Esophagus muscularis mucosa (tissue), 4 donors: ENCODE results near the gene HNF1B. TPM values are rescaled to one million over a fixed set of nuclear protein-coding genes. Genes with fewer than 3 reads are reported as not detected.
A peak's percentile ranks its signal among the peaks of the same experiment; 100 is the strongest.

Experiments
- DNase-seq: peaks from one replicate; pipeline ENCODE4 v3.0.0-alpha.2; 2017; ENCODE audit errors: extremely low spot score
- H3K27ac ChIP-seq, 4 donors: fragments of 200-600 bp; sonication (generic); replicated peaks in 1 of 4; 1 replicate in 3 of 4; 2 replicates in 1 of 4; pipeline ENCODE4 v1.5.1; 2016 to 2019; ENCODE audit warnings: mild to moderate bottlenecking in 1 of 4
- H3K27me3 ChIP-seq, 4 donors: fragments of 200-600 bp; sonication (generic); one replicate each; pipeline versions ENCODE4 v1.5.1 to v1.6.0; 2016 to 2019
- H3K36me3 ChIP-seq, 4 donors: fragments of 200-600 bp; sonication (generic); one replicate each; pipeline ENCODE4 v1.5.1; 2016 to 2019
- H3K4me1 ChIP-seq, 4 donors: fragments of 200-600 bp; sonication (generic); one replicate each; pipeline ENCODE4 v1.5.1; 2016 to 2019
- H3K4me3 ChIP-seq, 4 donors: fragments of 200-600 bp; sonication (generic); 1 replicate in 2 of 4; 2 replicates in 2 of 4; pipeline ENCODE4 v1.5.1; 2016 to 2019; ENCODE audit warnings: mild to moderate bottlenecking in 4 of 4, moderate library complexity in 1 of 4
- H3K9me3 ChIP-seq, 4 donors: fragments of 200-600 bp; sonication (generic); 1 replicate in 3 of 4; 2 replicates in 1 of 4; pipeline ENCODE4 v1.5.1; 2016 to 2019
- CTCF ChIP-seq, 3 experiments: fragments of 200-600 bp in 2 of 3; fragments of 450-650 bp in 1 of 3; sonication (generic) in 2 of 3; IDR thresholded peaks; one replicate each; pipeline ENCODE4 v1.5.1; 2017 to 2019; ENCODE audit warnings: antibody characterized with exemption in 3 of 3, mild to moderate bottlenecking in 2 of 3, moderate library complexity in 1 of 3
- EP300 ChIP-seq: sonication (generic); formaldehyde crosslinking; IDR thresholded peaks from one replicate; pipeline ENCODE4 v1.6.1; 2017; ENCODE audit warnings: antibody characterized with exemption
- POLR2A ChIP-seq: fragments of 450-650 bp; IDR thresholded peaks from one replicate; pipeline ENCODE4 v1.6.1; 2017; ENCODE audit warnings: antibody characterized with exemption, moderate library complexity, mild to moderate bottlenecking, low read depth
- POLR2AphosphoS5 ChIP-seq, 2 donors: sonication (generic); formaldehyde crosslinking; IDR thresholded peaks; one replicate each; pipeline ENCODE4 v1.6.1; 2017; ENCODE audit warnings: antibody characterized with exemption in 2 of 2
- WGBS: methylation state at CpG from one replicate; pipeline ENCODE4 v1.1.5; 2018; 5-methylcytosine and 5-hydroxymethylcytosine counted together
- intact Hi-C: fragments of 100-400 bp; cut with DNase I; formaldehyde crosslinking; loops from one replicate; pipeline ENCODE4 v1.15.1; 2023
- total RNA-seq, 4 donors: library from RNA; depleted of rRNA; stranded (reverse); fragments of >200 nt; gene quantifications; one replicate each; pipeline versions ENCODE4 v1.1.0 to v1.2.1, GENCODE V29; 2016

HNF1B gene
- total RNA-seq, 4 donors from 2014 or later: not detected

GRCh38 chr17:37648555-37648954 lies 96.3 kb downstream of the HNF1B start:
- Histone ChIP-seq H3K36me3 (no peaks in the 10 kb centered on the region), H3K27me3 (peaks cover 0 to 41% (median 0%) of the 10 kb centered on the region in 4 donors), H3K4me1 (peaks cover 4 to 7% (median 6%) of the 10 kb centered on the region in 4 donors), H3K27ac (no peak overlapping the region), H3K9me3 (no peaks in the 10 kb centered on the region), H3K4me3 (no peak overlapping the region)
- no peak for DNase-seq
- 43% methylated on average over 2 of the region's 2 CpGs for WGBS
- no peak for TF ChIP-seq EP300
- TF ChIP-seq POLR2A: no peak
- no peak for TF ChIP-seq POLR2AphosphoS5 (IDR thresholded peaks at IDR 0.05)
- TF ChIP-seq CTCF (IDR thresholded peaks at IDR 0.05): no peak
- intact Hi-C loops: loop anchor here (10.0 kb wide), 1 partner anchor 96 kb away; the partner anchor contains the start of gene HNF1B

GRCh38 chr17:37647856-37648255 lies 97.0 kb downstream of the HNF1B start:
- intact Hi-C loops: loop anchor here (10.0 kb wide), 1 partner anchor 97 kb away; the partner anchor contains the start of gene HNF1B
- TF ChIP-seq POLR2AphosphoS5 (IDR thresholded peaks at IDR 0.05): no peak
- no peak for TF ChIP-seq EP300
- peaks cover 5 to 7% (median 6%) of the 10 kb centered on the region in 4 donors for H3K4me1 ChIP-seq
- no peak overlapping the region for H3K27ac ChIP-seq
- H3K9me3 ChIP-seq: no peaks in the 10 kb centered on the region
- H3K36me3 ChIP-seq: no peaks in the 10 kb centered on the region
- 63% methylated on average over 1 of the region's 1 CpG for WGBS
- H3K4me3 ChIP-seq: no peak overlapping the region
- H3K27me3 ChIP-seq: peaks cover 0 to 41% (median 0%) of the 10 kb centered on the region in 4 donors
- DNase-seq: no peak

GRCh38 chr17:37643869-37644268 lies 101.0 kb downstream of the HNF1B start:
- Histone ChIP-seq H3K27me3 (peaks cover 0 to 19% (median 0%) of the 10 kb centered on the region in 4 donors), H3K27ac (peak overlapping the region; percentile 87 to 92 (median 89)), H3K36me3 (peaks cover 0 to 27% (median 16%) of the 10 kb centered on the region in 4 donors), H3K9me3 (no peaks in the 10 kb centered on the region), H3K4me1 (peaks cover 18 to 45% (median 41%) of the 10 kb centered on the region in 4 donors), H3K4me3 (peak overlapping the region; percentile 66 to 93 (median 78))
- no peak for DNase-seq
- no peak for TF ChIP-seq POLR2AphosphoS5 (IDR thresholded peaks at IDR 0.05)
- no peak for TF ChIP-seq CTCF (IDR thresholded peaks at IDR 0.05)
- no peak for TF ChIP-seq EP300
- TF ChIP-seq POLR2A: no peak
- whole genome bisulfite sequencing: 14% methylated on average over 3 of the region's 3 CpGs
- intact Hi-C loops: loop anchor here (10.0 kb wide), 1 partner anchor 101 kb away; the partner anchor contains the start of gene HNF1B

GRCh38 chr17:37643118-37643766 lies 101.6 kb downstream of the HNF1B start, which contains the start of gene DDX52:
Gene DDX52 (minus strand): TSS chr17:37643446. CDS start chr17:37643420, 26 bp downstream.
- DNase-seq: peak; percentile 97
- Histone ChIP-seq H3K27me3 (peaks cover 0 to 14% (median 0%) of the 10 kb centered on the region in 4 donors), H3K36me3 (peaks cover 0 to 32% (median 17%) of the 10 kb centered on the region in 4 donors), H3K4me1 (peaks cover 18 to 49% (median 42%) of the 10 kb centered on the region in 4 donors), H3K27ac (peak within 1 kb of the TSS; percentile 87 to 92 (median 89)), H3K9me3 (no peaks in the 10 kb centered on the region), H3K4me3 (peak within 1 kb of the TSS; percentile 66 to 93 (median 78))
- intact Hi-C loops: loop anchor here (10.0 kb wide), 1 partner anchor 102 kb away; the partner anchor contains the start of gene HNF1B
- WGBS: under 1% methylated on average over 43 of the region's 43 CpGs
- TF ChIP-seq POLR2AphosphoS5 (IDR thresholded peaks at IDR 0.05) (peak; percentile 86 to 94), CTCF (IDR thresholded peaks at IDR 0.05) (no peak)

- Histone ChIP-seq H3K27me3 (peaks cover 0 to 10% (median 0%) of the 10 kb centered on the region in 4 donors), H3K4me3 (peak overlapping the region; percentile 66 to 93 (median 78)), H3K9me3 (no peaks in the 10 kb centered on the region), H3K36me3 (peaks cover 0 to 38% (median 22%) of the 10 kb centered on the region in 4 donors), H3K4me1 (peaks cover 18 to 49% (median 42%) of the 10 kb centered on the region in 4 donors), H3K27ac (peak overlapping the region; percentile 87 to 92 (median 89))
- TF ChIP-seq CTCF (IDR thresholded peaks at IDR 0.05) (no peak), POLR2A (no peak), EP300 (no peak), POLR2AphosphoS5 (IDR thresholded peaks at IDR 0.05) (no peak)
- intact Hi-C loops: loop anchor here (10.0 kb wide), 1 partner anchor 102 kb away; the partner anchor contains the start of gene HNF1B
- under 1% methylated on average over 7 of the region's 7 CpGs for WGBS
- DNase-seq: no peak
These were observed 102.2 kb downstream of the HNF1B start for GRCh38 chr17:37642681-37643080.
